ENCODE results near the gene KLHL22.

GRCh38 chr22:20431511-20432192 lies 63.9 kb downstream of the KLHL22 start:
- TF ChIP-seq CTCF (conservative IDR thresholded peaks at IDR 0.05) = no peak
- no peak for TF ChIP-seq EZH2 (IDR thresholded peaks at IDR 0.05; ENCODE audit: low read depth)

Measured in PC-9 (cell line).